Gastrocnemius medialis (tissue), 4 donors: ENCODE data around the gene FHOD3. TPM values are rescaled to one million over a fixed set of nuclear protein-coding genes. Genes with fewer than 3 reads are reported as not detected.

Experiments used
- ATAC-seq, 2 donors: fragments of 150-250 bp; one replicate each; pipeline ENCODE4 v1.9.1; 2016
- DNase-seq, 2 donors: peaks; one replicate each; pipeline ENCODE4 v3.0.0-alpha.2; 2019
- H3K27ac ChIP-seq, 4 donors: fragments of 200-600 bp; sonication (generic); 1 replicate in 1 of 4; 2 replicates in 3 of 4; pipeline ENCODE4 v1.5.1; 2016 to 2018; ENCODE audit warnings: mild to moderate bottlenecking in 2 of 4, moderate library complexity in 1 of 4
- H3K27me3 ChIP-seq, 3 donors: fragments of 200-600 bp; sonication (generic) in 2 of 3; 1 replicate in 1 of 3; 2 replicates in 2 of 3; pipeline versions ENCODE4 v1.5.1 to v1.6.0; 2016 to 2019; ENCODE audit warnings: mild to moderate bottlenecking in 1 of 3, moderate library complexity in 1 of 3
- H3K36me3 ChIP-seq, 2 donors: fragments of 200-600 bp; sonication (generic) in 1 of 2; one replicate each; pipeline ENCODE4 v1.5.1; 2017 to 2018
- H3K4me1 ChIP-seq, 2 donors: fragments of 200-600 bp; sonication (generic) in 1 of 2; one replicate each; pipeline ENCODE4 v1.5.1; 2016 to 2017; ENCODE audit warnings: mild to moderate bottlenecking in 2 of 2
- H3K4me3 ChIP-seq, 4 donors: fragments of 200-600 bp; sonication (generic) in 3 of 4; 1 replicate in 1 of 4; 2 replicates in 3 of 4; pipeline ENCODE4 v1.5.1; 2016 to 2019; ENCODE audit warnings: mild to moderate bottlenecking in 2 of 4
- H3K9me3 ChIP-seq, 3 donors: fragments of 200-600 bp; sonication (generic) in 2 of 3; 1 replicate in 1 of 3; 2 replicates in 2 of 3; pipeline ENCODE4 v1.5.1; 2016 to 2019
- POLR2A ChIP-seq, 2 donors: fragments of 450-650 bp; IDR thresholded peaks; one replicate each; pipeline ENCODE4 v1.6.1; 2017; ENCODE audit warnings: antibody characterized with exemption in 2 of 2, mild to moderate bottlenecking in 2 of 2, moderate library complexity in 2 of 2
- in situ Hi-C, 4 donors: fragments of 200-750 bp; cut with MboI; loops; one replicate each; pipeline versions ENCODE4 v1.15.0 to v1.8.0; 2017; ENCODE audit warnings: low sequenced_read_pairs in 4 of 4
- intact Hi-C: fragments of 100-400 bp; cut with DNase I; formaldehyde crosslinking; loops from one replicate; pipeline ENCODE4 v1.15.1; 2023; ENCODE audit warnings: low total_unique reads
- total RNA-seq, 4 donors: library from RNA; depleted of rRNA; stranded (reverse); fragments of >200 nt; gene quantifications; one replicate each; pipeline versions ENCODE4 v1.1.0 to v1.2.3, GENCODE V29; 2016
- TF ChIP-seq, protein P1 (sequence below), 5 experiments: fragments of 450-650 bp in 3 of 5; fragments of 200-600 bp in 2 of 5; sonication (generic) in 2 of 5; IDR thresholded peaks in 4 of 5; conservative IDR thresholded peaks in 1 of 5; 1 replicate in 4 of 5; 2 replicates in 1 of 5; pipeline ENCODE4 v1.5.1; 2016 to 2019; ENCODE audit warnings: antibody characterized with exemption in 5 of 5, mild to moderate bottlenecking in 3 of 5, moderate library complexity in 3 of 5

FHOD3 gene
- total RNA-seq, 4 donors from 2014 or later, result 10.0 to 32.5 (median 17.0) TPM

DNA sequence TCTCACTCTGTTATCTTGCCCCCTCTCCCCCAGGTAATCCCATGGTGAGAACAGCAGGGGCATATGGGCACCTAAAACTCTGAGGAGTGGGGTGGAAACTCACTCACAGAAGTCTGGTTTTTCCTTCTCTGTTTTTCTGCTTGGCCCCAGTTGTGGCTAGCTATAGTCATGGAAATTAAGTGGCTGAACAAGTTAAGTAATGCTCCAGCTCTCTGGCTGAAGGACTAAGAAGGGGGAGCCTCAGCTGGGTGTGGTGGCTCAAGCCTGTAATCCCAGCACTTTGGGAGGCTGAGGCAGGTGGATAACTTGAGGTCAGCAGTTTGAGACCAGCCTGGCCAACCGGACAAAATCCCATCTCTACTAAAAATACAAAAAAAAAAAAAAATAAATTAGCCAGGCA, 270.3 kb downstream of the FHOD3 start:
- Histone ChIP-seq H3K27ac (no peak overlapping the region), H3K27me3 (no peaks in the 10 kb centered on the region), H3K9me3 (no peaks in the 10 kb centered on the region), H3K4me1 (peaks cover 0 to 6% of the 10 kb centered on the region in 2 donors), H3K4me3 (no peak overlapping the region), H3K36me3 (no peaks in the 10 kb centered on the region)
- ATAC-seq, result no peak
- intact Hi-C loops (no loop called here), in situ Hi-C loops (loop anchor here in 1 of 4 donors (25.0 kb wide), 1 partner anchor 280 kb away; the partner anchor contains the start of gene FHOD3)
- TF ChIP-seq POLR2A (IDR thresholded peaks at IDR 0.05), result no peak
- TF ChIP-seq, protein P1, sequence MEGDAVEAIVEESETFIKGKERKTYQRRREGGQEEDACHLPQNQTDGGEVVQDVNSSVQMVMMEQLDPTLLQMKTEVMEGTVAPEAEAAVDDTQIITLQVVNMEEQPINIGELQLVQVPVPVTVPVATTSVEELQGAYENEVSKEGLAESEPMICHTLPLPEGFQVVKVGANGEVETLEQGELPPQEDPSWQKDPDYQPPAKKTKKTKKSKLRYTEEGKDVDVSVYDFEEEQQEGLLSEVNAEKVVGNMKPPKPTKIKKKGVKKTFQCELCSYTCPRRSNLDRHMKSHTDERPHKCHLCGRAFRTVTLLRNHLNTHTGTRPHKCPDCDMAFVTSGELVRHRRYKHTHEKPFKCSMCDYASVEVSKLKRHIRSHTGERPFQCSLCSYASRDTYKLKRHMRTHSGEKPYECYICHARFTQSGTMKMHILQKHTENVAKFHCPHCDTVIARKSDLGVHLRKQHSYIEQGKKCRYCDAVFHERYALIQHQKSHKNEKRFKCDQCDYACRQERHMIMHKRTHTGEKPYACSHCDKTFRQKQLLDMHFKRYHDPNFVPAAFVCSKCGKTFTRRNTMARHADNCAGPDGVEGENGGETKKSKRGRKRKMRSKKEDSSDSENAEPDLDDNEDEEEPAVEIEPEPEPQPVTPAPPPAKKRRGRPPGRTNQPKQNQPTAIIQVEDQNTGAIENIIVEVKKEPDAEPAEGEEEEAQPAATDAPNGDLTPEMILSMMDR (IDR thresholded peaks at IDR 0.05 in 4 of 5, conservative IDR thresholded peaks at IDR 0.05 in 1 of 5), result no peak
- no peak for DNase-seq

DNA sequence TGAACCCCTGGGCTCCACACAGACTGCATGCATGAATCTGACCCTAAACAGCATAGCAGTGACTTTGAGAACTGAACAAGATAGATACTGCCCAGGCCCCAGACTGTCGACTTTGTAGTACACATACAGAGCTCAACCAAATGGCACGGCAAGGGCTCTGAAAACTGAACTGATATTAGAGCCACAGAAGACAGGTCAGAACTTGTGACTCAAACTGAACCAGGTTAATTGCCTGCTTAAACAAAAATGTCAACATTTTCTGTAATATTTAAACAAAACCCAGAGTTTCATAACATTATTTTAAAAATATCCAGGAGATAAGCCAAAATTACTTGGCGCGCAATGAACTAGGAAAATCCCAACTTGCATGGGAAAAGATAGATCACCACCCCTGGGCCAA, 271.0 kb downstream of the FHOD3 start:
- H3K9me3 ChIP-seq, result no peaks in the 10 kb centered on the region
- no peak overlapping the region for H3K4me3 ChIP-seq
- H3K27ac ChIP-seq, result no peak overlapping the region
- ATAC-seq, result no peak
- in situ Hi-C loops, result loop anchor here in 1 of 4 donors (25.0 kb wide), 1 partner anchor 281 kb away; the partner anchor contains the start of gene FHOD3
- no peaks in the 10 kb centered on the region for H3K36me3 ChIP-seq
- intact Hi-C loops, result no loop called here
- no peaks in the 10 kb centered on the region for H3K27me3 ChIP-seq
- no peak for TF ChIP-seq POLR2A (IDR thresholded peaks at IDR 0.05)
- TF ChIP-seq, protein P1 (IDR thresholded peaks at IDR 0.05 in 4 of 5, conservative IDR thresholded peaks at IDR 0.05 in 1 of 5), result no peak
- H3K4me1 ChIP-seq, result peaks cover 0 to 6% of the 10 kb centered on the region in 2 donors
- no peak for DNase-seq

DNA sequence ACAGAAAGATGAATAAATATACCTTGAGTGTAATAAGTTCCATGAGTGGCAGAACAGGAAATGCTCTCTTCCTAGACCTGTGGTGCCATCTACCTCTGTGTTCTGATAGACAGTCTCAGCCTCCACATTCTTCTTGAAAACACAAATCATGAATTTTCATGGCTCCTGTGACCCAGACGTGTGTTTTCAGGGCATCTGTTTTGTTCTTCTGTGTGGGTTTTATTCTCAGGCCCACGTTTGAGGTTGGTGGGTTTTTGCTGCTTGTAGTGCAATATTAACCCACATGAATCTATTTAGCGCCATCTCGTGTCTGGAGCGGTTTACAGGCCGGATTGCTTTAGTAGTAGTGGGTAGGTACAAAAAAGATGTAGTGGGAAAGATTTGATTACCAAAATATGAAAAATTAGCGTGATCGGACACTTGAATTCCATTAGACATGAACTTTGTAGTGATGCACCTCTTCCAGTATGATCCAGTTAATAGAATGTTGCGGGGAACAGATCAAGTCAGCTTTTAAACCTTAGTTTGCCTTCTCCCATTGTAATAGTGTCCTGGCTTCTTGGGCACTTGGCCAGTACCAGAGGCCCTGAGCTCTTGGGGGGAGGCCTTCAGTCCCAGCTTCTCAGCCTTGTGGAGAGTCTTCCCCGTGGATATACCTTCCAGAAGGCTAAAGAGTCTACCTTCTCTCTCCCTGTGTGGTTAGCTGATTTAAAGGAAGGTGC, 274.8 kb downstream of the FHOD3 start:
- H3K4me3 ChIP-seq, result no peak overlapping the region
- ATAC-seq, result peak; percentile 77 to 90
- intact Hi-C loops (loop anchor here (1.0 to 10.0 kb wide), 4 partner anchors 107 to 555 kb away; partner anchors contain the start of genes FHOD3 and MOCOS), in situ Hi-C loops (loop anchor here in 2 of 4 donors (10.0 to 25.0 kb wide), 2 partner anchors 285 to 287 kb away; partner anchors contain the start of gene FHOD3 (in 1 of the 2))
- peaks cover 0 to 6% of the 10 kb centered on the region in 2 donors for H3K4me1 ChIP-seq
- TF ChIP-seq, protein P1 (IDR thresholded peaks at IDR 0.05 in 4 of 5, conservative IDR thresholded peaks at IDR 0.05 in 1 of 5), result peak; percentile 25 to 56 (median 50)
- no peak for TF ChIP-seq POLR2A (IDR thresholded peaks at IDR 0.05)
- no peaks in the 10 kb centered on the region for H3K27me3 ChIP-seq
- H3K9me3 ChIP-seq, result no peaks in the 10 kb centered on the region
- peak in 1 of 2 donors; percentile 42 for DNase-seq
- no peaks in the 10 kb centered on the region for H3K36me3 ChIP-seq
- H3K27ac ChIP-seq, result no peak overlapping the region

DNA sequence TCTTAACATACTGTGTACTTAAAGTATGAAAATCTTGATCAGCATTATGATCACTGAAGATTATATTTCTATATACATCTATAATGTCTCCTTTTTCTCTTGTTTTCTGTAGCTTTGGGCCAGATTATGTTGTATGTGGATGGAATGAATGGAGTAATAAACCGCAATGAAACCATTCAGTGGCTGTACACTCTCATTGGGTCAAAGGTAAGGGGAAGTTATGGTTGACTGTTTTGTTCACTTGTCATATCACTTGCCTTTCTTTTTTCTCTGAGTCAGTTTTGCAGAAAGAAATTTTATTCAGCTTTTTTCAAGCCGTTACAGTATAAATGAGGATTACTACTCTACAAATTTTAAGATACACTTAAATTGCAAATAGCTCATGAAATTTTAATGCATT, 278.8 kb downstream of the FHOD3 start:
- H3K4me1 ChIP-seq, result peaks cover 5 to 6% of the 10 kb centered on the region in 2 donors
- no peaks in the 10 kb centered on the region for H3K36me3 ChIP-seq
- no peak for TF ChIP-seq POLR2A (IDR thresholded peaks at IDR 0.05)
- TF ChIP-seq, protein P1 (IDR thresholded peaks at IDR 0.05 in 4 of 5, conservative IDR thresholded peaks at IDR 0.05 in 1 of 5), result no peak
- in situ Hi-C loops, result loop anchor here in 1 of 4 donors (10.0 kb wide), 1 partner anchor 292 kb away; no protein-coding TSS in a partner anchor
- no peak for ATAC-seq
- H3K9me3 ChIP-seq, result no peaks in the 10 kb centered on the region
- DNase-seq, result no peak
- H3K4me3 ChIP-seq, result no peak overlapping the region
- intact Hi-C loops, result loop anchor here (10.0 kb wide), 1 partner anchor 112 kb away; no protein-coding TSS in a partner anchor
- no peaks in the 10 kb centered on the region for H3K27me3 ChIP-seq
- no peak overlapping the region for H3K27ac ChIP-seq
